HCT116 (cell line): ENCODE data around the gene TMTC2.

Source experiments
- CBX3 ChIP-seq: IDR thresholded peaks from 2 replicates; pipeline ENCODE4 v1.6.1; 2012; ENCODE audit warnings: low read depth
- CTCF ChIP-seq, 3 experiments: fragments of 200-600 bp in 1 of 3; sonication (generic) in 1 of 3; IDR thresholded peaks in 2 of 3; conservative IDR thresholded peaks in 1 of 3; 2 replicates each; pipeline ENCODE4 v1.5.1; 2012 to 2017; ENCODE audit warnings: low read depth in 2 of 3, low read length in 2 of 3, antibody characterized with exemption in 1 of 3, borderline replicate concordance in 1 of 3, control low read depth in 1 of 3, mild to moderate bottlenecking in 1 of 3, mixed read lengths in 1 of 3, mixed run types in 1 of 3, moderate library complexity in 1 of 3; ENCODE audit not compliant: insufficient read depth in 1 of 3
- EZH2 ChIP-seq: fragments of 200-600 bp; sonication (generic); IDR thresholded peaks from 2 replicates; pipeline ENCODE4 v1.6.1; 2017; ENCODE audit warnings: antibody characterized with exemption, mixed run types
- MAX ChIP-seq: IDR thresholded peaks from 2 replicates; pipeline ENCODE4 v1.6.1; 2012
- POLR2A ChIP-seq: IDR thresholded peaks from 2 replicates; pipeline ENCODE4 v1.7.0; 2011; ENCODE audit warnings: borderline replicate concordance; ENCODE audit not compliant: insufficient read depth, insufficient read length; ENCODE audit errors: extremely low read depth
- REST ChIP-seq: IDR thresholded peaks from 2 replicates; pipeline ENCODE4 v1.6.1; 2012; ENCODE audit warnings: low read depth
- SP1 ChIP-seq: IDR thresholded peaks from 2 replicates; pipeline ENCODE4 v1.6.1; 2012; ENCODE audit warnings: low read depth
- ZNF274 ChIP-seq: fragments of 200-500 bp; sonication (Bioruptor generic); IDR thresholded peaks from 2 replicates; pipeline ENCODE4 v1.6.1; 2014; ENCODE audit warnings: mild to moderate bottlenecking, low read depth, low read length, inconsistent platforms

GRCh38 chr12:82749015-82749414 is 62.3 kb downstream of the TMTC2 start:
- no peak for TF ChIP-seq CTCF (IDR thresholded peaks at IDR 0.05 in 2 of 3, conservative IDR thresholded peaks at IDR 0.05 in 1 of 3; ENCODE audit: borderline replicate concordance in 1 of 3, insufficient read depth in 1 of 3, low read depth in 2 of 3, low read length in 2 of 3)
- no peak for TF ChIP-seq REST
- TF ChIP-seq EZH2, result no peak
- no peak for TF ChIP-seq SP1
- no peak for TF ChIP-seq CBX3
- TF ChIP-seq POLR2A, result no peak
- no peak for TF ChIP-seq ZNF274
- no peak for TF ChIP-seq MAX
